22Rv1 (cell line): Measurements from ENCODE around the gene PTGES3L.

Experiments
- CTCF ChIP-seq: fragments of 450-650 bp; IDR thresholded peaks from 2 replicates; pipeline ENCODE4 v1.5.1; 2017; ENCODE audit warnings: mild to moderate bottlenecking
- ZFX ChIP-seq: fragments of 450-650 bp; IDR thresholded peaks from 2 replicates; pipeline ENCODE4 v1.6.1; 2017; ENCODE audit warnings: antibody characterized with exemption, borderline replicate concordance

- TF ChIP-seq CTCF = peak; percentile 49
- TF ChIP-seq ZFX = no peak
These were observed 51.0 kb downstream of the PTGES3L start for GRCh38 chr17:42928714-42929496.
